ENCODE measurements around the gene THOC5.
"Not testable (repeated sequence)": the region's sequence is repeated elsewhere in the genome, so short reads cannot be mapped to it uniquely, and the experiment has no call there.

THOC5 gene

GRCh38 chr22:29489127-29489780 is 64.3 kb downstream of the THOC5 start:
- not testable (repeated sequence) for H3K27ac ChIP-seq (replicated peaks); H3K27me3 ChIP-seq (ENCODE audit: insufficient read depth, poor library complexity, severe bottlenecking); H3K4me3 ChIP-seq (replicated peaks; ENCODE audit: insufficient read depth, low read length)
- DNase-seq (ENCODE audit: low read depth in 1 of 2, low spot score in 1 of 2): peak; percentile 35 to 52
- peak; percentile 34 for TF ChIP-seq REST (IDR thresholded peaks at IDR 0.05; ENCODE audit: insufficient replicate concordance, low read depth)

GRCh38 chr22:29487426-29487986 is 66.1 kb downstream of the THOC5 start:
- H3K4me3 ChIP-seq (replicated peaks; ENCODE audit: insufficient read depth, low read length): no peak overlapping the region
- no peaks in the 10 kb centered on the region for H3K27me3 ChIP-seq (ENCODE audit: insufficient read depth, poor library complexity, severe bottlenecking)
- no peak for DNase-seq (ENCODE audit: low read depth in 1 of 2, low spot score in 1 of 2)
- H3K27ac ChIP-seq (replicated peaks): no peak overlapping the region
- TF ChIP-seq POLR2AphosphoS5 (IDR thresholded peaks at IDR 0.05; ENCODE audit: low read depth): no peak
- no peak for TF ChIP-seq GABPA (IDR thresholded peaks at IDR 0.05; ENCODE audit: low read depth)
- no peak for TF ChIP-seq SPI1 (IDR thresholded peaks at IDR 0.05; ENCODE audit: borderline replicate concordance, low read depth)
- no peak for TF ChIP-seq REST (IDR thresholded peaks at IDR 0.05; ENCODE audit: insufficient replicate concordance, low read depth)
- no peak for TF ChIP-seq CTCF (IDR thresholded peaks at IDR 0.05; ENCODE audit: insufficient read depth, low read length)

- H3K4me3 ChIP-seq (replicated peaks; ENCODE audit: insufficient read depth, low read length): no peak overlapping the region
- no peak overlapping the region for H3K27ac ChIP-seq (replicated peaks)
- no peak for DNase-seq (ENCODE audit: low read depth in 1 of 2, low spot score in 1 of 2)
- TF ChIP-seq SPI1 (IDR thresholded peaks at IDR 0.05; ENCODE audit: borderline replicate concordance, low read depth): no peak
- TF ChIP-seq CTCF (IDR thresholded peaks at IDR 0.05; ENCODE audit: insufficient read depth, low read length): no peak
- no peak for TF ChIP-seq POLR2AphosphoS5 (IDR thresholded peaks at IDR 0.05; ENCODE audit: low read depth)
- no peak for TF ChIP-seq REST (IDR thresholded peaks at IDR 0.05; ENCODE audit: insufficient replicate concordance, low read depth)
- no peak for TF ChIP-seq GABPA (IDR thresholded peaks at IDR 0.05; ENCODE audit: low read depth)
- H3K27me3 ChIP-seq (ENCODE audit: insufficient read depth, poor library complexity, severe bottlenecking): no peaks in the 10 kb centered on the region
These were observed 68.1 kb downstream of the THOC5 start for GRCh38 chr22:29485448-29485847.
